Colonic mucosa (tissue), 4 donors: ENCODE data around the gene ANO10. TPM values are rescaled to one million over a fixed set of nuclear protein-coding genes. Genes with fewer than 3 reads are reported as not detected.

Source experiments
- DNase-seq: peaks from one replicate; pipeline ENCODE4 v3.0.0-alpha.2; 2020
- H3K27ac ChIP-seq: fragments of 200-600 bp; one replicate; pipeline ENCODE4 v1.8.0; 2021
- H3K27me3 ChIP-seq: fragments of 200-600 bp; one replicate; pipeline ENCODE4 v1.8.0; 2021
- H3K36me3 ChIP-seq: fragments of 200-600 bp; one replicate; pipeline ENCODE4 v1.8.0; 2021
- H3K4me1 ChIP-seq: fragments of 200-600 bp; one replicate; pipeline ENCODE4 v1.8.0; 2021; ENCODE audit warnings: mild to moderate bottlenecking
- H3K4me3 ChIP-seq: fragments of 200-600 bp; one replicate; pipeline ENCODE4 v1.8.0; 2021
- H3K9ac ChIP-seq, 2 donors: one replicate each; pipeline ENCODE4 v1.7.0; 2013; ENCODE audit warnings: control low read depth in 2 of 2, low read depth in 2 of 2, low read length in 2 of 2
- H3K9me3 ChIP-seq: fragments of 200-600 bp; one replicate; pipeline ENCODE4 v1.8.0; 2021
- CTCF ChIP-seq: fragments of 200-600 bp; IDR thresholded peaks from one replicate; pipeline ENCODE4 v1.8.0; 2022; ENCODE audit warnings: antibody characterized with exemption, mild to moderate bottlenecking
- intact Hi-C: fragments of 100-400 bp; cut with DNase I; formaldehyde crosslinking; loops from one replicate; pipeline ENCODE4 v1.14.1; 2022
- total RNA-seq, 2 donors: library from RNA; stranded (reverse); fragmentation: NEBNext Ultra II Directional in 1 of 2; extraction: Animal tissue kit (Norgen Biotek cat#: 25700) in 1 of 2; gene quantifications; one replicate each; pipeline ENCODE4 v1.2.1, GENCODE V29; 2021
- donor health status: healthy.
- donor health status: DM: no; HTN: no; CAD: no.
- donor health status: DM: no; HTN: no; CAD: no.

Gene ANO10
- total RNA-seq, 2 donors from 2014 or later, result 53.9 to 69.0 TPM

- Histone ChIP-seq H3K9me3 (no peaks in the 10 kb centered on the region), H3K4me3 (no peak overlapping the region), H3K27me3 (no peaks in the 10 kb centered on the region), H3K9ac (no peak overlapping the region), H3K27ac (no peak overlapping the region), H3K36me3 (peaks cover 4% of the 10 kb centered on the region), H3K4me1 (no peaks in the 10 kb centered on the region)
- no peak for TF ChIP-seq CTCF
- DNase-seq, result no peak
- intact Hi-C loops, result no loop called here
Observed at GRCh38 chr3:43347774-43348173, 274.0 kb downstream of the ANO10 start.

GRCh38 chr3:43346978-43347749, 274.6 kb downstream of the ANO10 start:
- TF ChIP-seq CTCF, result no peak
- Histone ChIP-seq H3K27ac (no peak overlapping the region), H3K4me3 (no peak overlapping the region), H3K27me3 (no peaks in the 10 kb centered on the region), H3K4me1 (no peaks in the 10 kb centered on the region), H3K9me3 (no peaks in the 10 kb centered on the region), H3K9ac (no peak overlapping the region), H3K36me3 (peaks cover 4% of the 10 kb centered on the region)
- no peak for DNase-seq
- intact Hi-C loops, result no loop called here

- H3K4me1 ChIP-seq, result no peaks in the 10 kb centered on the region
- no peak for TF ChIP-seq CTCF
- H3K36me3 ChIP-seq, result peaks cover 4% of the 10 kb centered on the region
Observed at GRCh38 chr3:43345877-43346276, 275.9 kb downstream of the ANO10 start.

GRCh38 chr3:43345246-43345645, 276.6 kb downstream of the ANO10 start:
- no peak overlapping the region for H3K4me3 ChIP-seq
- H3K4me1 ChIP-seq, result no peaks in the 10 kb centered on the region
- DNase-seq, result no peak
- H3K27me3 ChIP-seq, result no peaks in the 10 kb centered on the region
- no peaks in the 10 kb centered on the region for H3K9me3 ChIP-seq
- H3K36me3 ChIP-seq, result peaks cover 4% of the 10 kb centered on the region
- TF ChIP-seq CTCF, result no peak
- no peak overlapping the region for H3K27ac ChIP-seq
- H3K9ac ChIP-seq, result no peak overlapping the region
- intact Hi-C loops, result no loop called here

More at GRCh38 chr3:43345877-43346276, 275.9 kb downstream of the ANO10 start:
- Histone ChIP-seq H3K27ac (no peak overlapping the region), H3K9me3 (no peaks in the 10 kb centered on the region), H3K9ac (no peak overlapping the region), H3K4me3 (no peak overlapping the region), H3K27me3 (no peaks in the 10 kb centered on the region)
- no peak for DNase-seq
- intact Hi-C loops, result no loop called here

GRCh38 chr3:43344520-43344919, 277.3 kb downstream of the ANO10 start:
- Histone ChIP-seq H3K4me3 (no peak overlapping the region), H3K27me3 (no peaks in the 10 kb centered on the region), H3K9ac (no peak overlapping the region), H3K4me1 (no peaks in the 10 kb centered on the region), H3K36me3 (peaks cover 7% of the 10 kb centered on the region), H3K27ac (no peak overlapping the region), H3K9me3 (no peaks in the 10 kb centered on the region)
- intact Hi-C loops, result no loop called here
- no peak for DNase-seq
- TF ChIP-seq CTCF, result no peak
